HUES48 (cell line): Measurements from ENCODE around the gene NRDC.

Source experiments
- H3K27ac ChIP-seq: one replicate; pipeline ENCODE4 v1.7.0; 2013; ENCODE audit warnings: low read depth, low read length, inconsistent platforms
- H3K27me3 ChIP-seq: 2 replicates; pipeline ENCODE4 v1.6.1; 2013; ENCODE audit warnings: mild to moderate bottlenecking, low read length; ENCODE audit not compliant: control insufficient read depth, insufficient read depth
- H3K36me3 ChIP-seq: 2 replicates; pipeline ENCODE4 v1.6.1; 2013; ENCODE audit warnings: low read length; ENCODE audit not compliant: control insufficient read depth, insufficient read depth
- H3K4me1 ChIP-seq: 2 replicates; pipeline ENCODE4 v1.6.1; 2013; ENCODE audit warnings: mild to moderate bottlenecking, low read length; ENCODE audit not compliant: control insufficient read depth, insufficient read depth
- H3K4me3 ChIP-seq: 2 replicates; pipeline ENCODE4 v1.5.1; 2013; ENCODE audit warnings: mild to moderate bottlenecking, low read depth, low read length
- H3K9ac ChIP-seq: 2 replicates; pipeline ENCODE4 v1.6.1; 2013; ENCODE audit warnings: mild to moderate bottlenecking, low read depth, low read length, moderate library complexity
- H3K9me3 ChIP-seq: 2 replicates; pipeline ENCODE4 v1.6.1; 2013; ENCODE audit warnings: low read length; ENCODE audit not compliant: control insufficient read depth, insufficient read depth

The NRDC gene

GRCh38 chr1:51859333-51859732 is 19.2 kb downstream of the NRDC start:
- H3K27ac ChIP-seq = no peak overlapping the region

GRCh38 chr1:51858892-51859291 is 19.6 kb downstream of the NRDC start:
- Histone ChIP-seq H3K4me1 (peaks cover 39% of the 10 kb centered on the region), H3K9ac (no peak overlapping the region), H3K27me3 (no peaks in the 10 kb centered on the region), H3K27ac (no peak overlapping the region), H3K4me3 (peak overlapping the region; percentile 18; the same call in 1 of the 2 replicates), H3K9me3 (no peaks in the 10 kb centered on the region), H3K36me3 (peaks cover 13% of the 10 kb centered on the region)

More at GRCh38 chr1:51859333-51859732, 19.2 kb downstream of the NRDC start:
- peaks cover 39% of the 10 kb centered on the region for H3K4me1 ChIP-seq
- no peaks in the 10 kb centered on the region for H3K9me3 ChIP-seq
- H3K27me3 ChIP-seq = no peaks in the 10 kb centered on the region
- H3K4me3 ChIP-seq = peak overlapping the region; percentile 18; the same call in 1 of the 2 replicates
- H3K36me3 ChIP-seq = peaks cover 12% of the 10 kb centered on the region
- no peak overlapping the region for H3K9ac ChIP-seq

- H3K27ac ChIP-seq = no peak overlapping the region
- peaks cover 39% of the 10 kb centered on the region for H3K4me1 ChIP-seq
- H3K4me3 ChIP-seq = no peak overlapping the region
- H3K9me3 ChIP-seq = no peaks in the 10 kb centered on the region
- no peak overlapping the region for H3K9ac ChIP-seq
- H3K36me3 ChIP-seq = peaks cover 16% of the 10 kb centered on the region
- H3K27me3 ChIP-seq = no peaks in the 10 kb centered on the region
These were observed 21.8 kb downstream of the NRDC start for GRCh38 chr1:51856745-51857144.

GRCh38 chr1:51855624-51856023 is 22.9 kb downstream of the NRDC start:
- Histone ChIP-seq H3K9ac (no peak overlapping the region), H3K4me3 (no peak overlapping the region), H3K9me3 (no peaks in the 10 kb centered on the region), H3K27ac (no peak overlapping the region), H3K27me3 (no peaks in the 10 kb centered on the region), H3K36me3 (peaks cover 16% of the 10 kb centered on the region), H3K4me1 (peaks cover 38% of the 10 kb centered on the region)

- Histone ChIP-seq H3K27ac (no peak overlapping the region), H3K36me3 (peaks cover 16% of the 10 kb centered on the region), H3K9me3 (no peaks in the 10 kb centered on the region), H3K27me3 (no peaks in the 10 kb centered on the region), H3K4me1 (peaks cover 15% of the 10 kb centered on the region), H3K9ac (no peak overlapping the region), H3K4me3 (no peak overlapping the region)
These were observed 25.2 kb downstream of the NRDC start for GRCh38 chr1:51853360-51853759.

GRCh38 chr1:51851882-51852396 is 26.6 kb downstream of the NRDC start:
- Histone ChIP-seq H3K36me3 (peaks cover 16% of the 10 kb centered on the region), H3K4me3 (no peak overlapping the region), H3K4me1 (0 out of 2 replicates have a peak, but pooled peaks cover 6% of the 10 kb centered on the region), H3K27ac (no peak overlapping the region), H3K9ac (no peak overlapping the region), H3K27me3 (no peaks in the 10 kb centered on the region), H3K9me3 (no peaks in the 10 kb centered on the region)

- Histone ChIP-seq H3K4me1 (no peaks in the 10 kb centered on the region), H3K9me3 (no peaks in the 10 kb centered on the region), H3K36me3 (peaks cover 13% of the 10 kb centered on the region), H3K27me3 (no peaks in the 10 kb centered on the region), H3K9ac (no peak overlapping the region), H3K4me3 (no peak overlapping the region), H3K27ac (no peak overlapping the region)
These were observed 27.9 kb downstream of the NRDC start for GRCh38 chr1:51850420-51851223.

GRCh38 chr1:51847294-51847920 is 31.1 kb downstream of the NRDC start:
- no peaks in the 10 kb centered on the region for H3K27me3 ChIP-seq
- H3K27ac ChIP-seq = no peak overlapping the region
- H3K36me3 ChIP-seq = no peaks in the 10 kb centered on the region
- H3K9me3 ChIP-seq = no peaks in the 10 kb centered on the region
- H3K4me1 ChIP-seq = peaks cover 18% of the 10 kb centered on the region
- H3K4me3 ChIP-seq = no peak overlapping the region
- no peak overlapping the region for H3K9ac ChIP-seq

- H3K4me3 ChIP-seq = no peak overlapping the region
- no peaks in the 10 kb centered on the region for H3K9me3 ChIP-seq
- no peak overlapping the region for H3K9ac ChIP-seq
- H3K36me3 ChIP-seq = peaks cover 18% of the 10 kb centered on the region
- no peak overlapping the region for H3K27ac ChIP-seq
- H3K4me1 ChIP-seq = peaks cover 18% of the 10 kb centered on the region
- H3K27me3 ChIP-seq = no peaks in the 10 kb centered on the region
These were observed 34.6 kb downstream of the NRDC start for GRCh38 chr1:51843948-51844347.

GRCh38 chr1:51842261-51842660 is 36.3 kb downstream of the NRDC start:
- no peak overlapping the region for H3K9ac ChIP-seq
- H3K9me3 ChIP-seq = no peaks in the 10 kb centered on the region
- peaks cover 18% of the 10 kb centered on the region for H3K4me1 ChIP-seq
- no peak overlapping the region for H3K4me3 ChIP-seq
- no peaks in the 10 kb centered on the region for H3K27me3 ChIP-seq
- peaks cover 33% of the 10 kb centered on the region for H3K36me3 ChIP-seq
- H3K27ac ChIP-seq = no peak overlapping the region
